Gastroesophageal sphincter (tissue), 4 donors: ENCODE results near the gene SOX15. TPM values are rescaled to one million over a fixed set of nuclear protein-coding genes. Genes with fewer than 3 reads are reported as not detected.

Experiments
- ATAC-seq: fragments of 150-250 bp; one replicate; pipeline ENCODE4 v1.9.1; 2016; ENCODE audit warnings: mild to moderate bottlenecking, moderate library complexity
- H3K27ac ChIP-seq, 4 donors: fragments of 200-600 bp; sonication (generic) in 3 of 4; 1 replicate in 3 of 4; 2 replicates in 1 of 4; pipeline ENCODE4 v1.5.1; 2016 to 2019
- H3K27me3 ChIP-seq: fragments of 200-600 bp; sonication (generic); one replicate; pipeline ENCODE4 v1.5.1; 2019
- H3K36me3 ChIP-seq, 2 donors: fragments of 200-600 bp; sonication (generic); one replicate each; pipeline ENCODE4 v1.5.1; 2019; ENCODE audit warnings: control low read depth in 1 of 2
- H3K4me1 ChIP-seq, 3 donors: fragments of 200-600 bp; sonication (generic); 1 replicate in 2 of 3; 2 replicates in 1 of 3; pipeline ENCODE4 v1.5.1; 2016 to 2019; ENCODE audit warnings: control low read depth in 2 of 3
- H3K4me3 ChIP-seq, 2 donors: fragments of 200-600 bp; sonication (generic); one replicate each; pipeline ENCODE4 v1.5.1; 2019; ENCODE audit warnings: mild to moderate bottlenecking in 1 of 2, moderate library complexity in 1 of 2
- H3K9me3 ChIP-seq, 3 donors: fragments of 200-600 bp; sonication (generic); one replicate each; pipeline ENCODE4 v1.5.1; 2017 to 2019; ENCODE audit warnings: control low read depth in 2 of 3
- CTCF ChIP-seq, 4 experiments: fragments of 200-600 bp in 2 of 4; fragments of 450-650 bp in 2 of 4; sonication (generic) in 1 of 4; IDR thresholded peaks; one replicate each; pipeline ENCODE4 v1.5.1; 2017 to 2019; ENCODE audit warnings: antibody characterized with exemption in 4 of 4, mild to moderate bottlenecking in 2 of 4, moderate library complexity in 2 of 4
- EP300 ChIP-seq: sonication (generic); formaldehyde crosslinking; IDR thresholded peaks from one replicate; pipeline ENCODE4 v1.6.1; 2017; ENCODE audit warnings: antibody characterized with exemption, mild to moderate bottlenecking
- POLR2A ChIP-seq, 2 donors: fragments of 450-650 bp; IDR thresholded peaks; one replicate each; pipeline ENCODE4 v1.6.1; 2017; ENCODE audit warnings: antibody characterized with exemption in 2 of 2, mild to moderate bottlenecking in 2 of 2, moderate library complexity in 1 of 2
- POLR2AphosphoS5 ChIP-seq: sonication (generic); formaldehyde crosslinking; IDR thresholded peaks from one replicate; pipeline ENCODE4 v1.6.1; 2017; ENCODE audit warnings: antibody characterized with exemption
- WGBS, 2 donors: methylation state at CpG; one replicate each; pipeline ENCODE4 v1.1.5; 2018; ENCODE audit warnings: low coverage in 1 of 2; 5-methylcytosine and 5-hydroxymethylcytosine counted together
- small RNA-seq, 4 donors: library from RNA; depleted of rRNA; stranded (forward); fragments of <200 nt; gene quantifications; one replicate each; pipeline ENCODE3, GENCODE V24; 2016
- total RNA-seq, 4 donors: library from RNA; depleted of rRNA; stranded (reverse); fragments of >200 nt; gene quantifications; one replicate each; pipeline ENCODE4 v1.1.0, GENCODE V29; 2016

The SOX15 gene
- total RNA-seq, 4 donors from 2014 or later, result 5.1 to 9.0 (median 5.9) TPM

- 83% methylated on average over 1 of the region's 9 CpGs; no CpG with 5 or more reads in 1 of the 2 donors for WGBS, 2 donors
- no peak for ATAC-seq
- H3K27ac ChIP-seq, result no peak overlapping the region
- no peak overlapping the region for H3K4me3 ChIP-seq
- H3K36me3 ChIP-seq, result no peaks in the 10 kb centered on the region
- TF ChIP-seq POLR2AphosphoS5 (no peak), EP300 (no peak), CTCF (IDR thresholded peaks at IDR 0.05) (no peak), POLR2A (IDR thresholded peaks at IDR 0.05) (no peak)
- H3K9me3 ChIP-seq, result peaks cover 0 to 7% (median 0%) of the 10 kb centered on the region in 3 donors
- peaks cover 5% of the 10 kb centered on the region for H3K27me3 ChIP-seq
- H3K4me1 ChIP-seq, result no peaks in the 10 kb centered on the region
Observed at GRCh38 chr17:7541074-7541621, 48.7 kb downstream of the SOX15 start.

GRCh38 chr17:7538891-7539545, 50.9 kb downstream of the SOX15 start:
- Histone ChIP-seq H3K27me3 (peaks cover 5% of the 10 kb centered on the region), H3K36me3 (no peaks in the 10 kb centered on the region), H3K4me3 (no peak overlapping the region), H3K9me3 (peaks cover 0 to 7% (median 0%) of the 10 kb centered on the region in 3 donors), H3K27ac (no peak overlapping the region), H3K4me1 (no peaks in the 10 kb centered on the region)
- TF ChIP-seq POLR2A (IDR thresholded peaks at IDR 0.05), result no peak
- no peak for TF ChIP-seq POLR2AphosphoS5
- no peak for TF ChIP-seq EP300
- no peak for TF ChIP-seq CTCF (IDR thresholded peaks at IDR 0.05)
- ATAC-seq, result no peak
- 20 to 29% methylated on average over 1 to 2 of the region's 11 CpGs for WGBS, 2 donors

Small RNA genes within 50 kb of the gene (small RNA-seq; reads per million reads assigned to genes)
- gene CD68 (0 reads per million in 4 donors), gene SNORA48 (0 reads per million in 4 donors), gene SNORD10 (0 reads per million in 4 donors)

Other genes starting within 250 kb of the SOX15 start
- gene KCTD11, start 237.9 kb downstream of the SOX15 start, total RNA-seq, result 10 to 100 TPM in 2 of 4 donors, 1 to 10 TPM in 2; 8.8 to 16.9 (median 10.3) TPM
- not detected for gene TMEM95, start 234.9 kb downstream of the SOX15 start, total RNA-seq
- gene TNK1, start 209.0 kb downstream of the SOX15 start, total RNA-seq, result 1 to 10 TPM; 2.0 to 4.4 (median 3.5) TPM
- gene PLSCR3, start 195.6 kb downstream of the SOX15 start, total RNA-seq, result 10 to 100 TPM; 16.8 to 38.1 (median 17.7) TPM
- 10 to 100 TPM; 31.1 to 66.6 (median 57.8) TPM for gene TMEM256, start 186.0 kb downstream of the SOX15 start, total RNA-seq
- 10 to 100 TPM in 3 of 4 donors, 1 to 10 TPM in 1; 9.9 to 28.4 (median 14.4) TPM for gene NLGN2, start 182.2 kb downstream of the SOX15 start, total RNA-seq
- gene SPEM1, start 169.8 kb downstream of the SOX15 start, total RNA-seq, result not detected
- gene SPEM2, start 164.5 kb downstream of the SOX15 start, total RNA-seq, result not detected
- gene SPEM3, start 161.2 kb downstream of the SOX15 start, total RNA-seq, result under 1 TPM in 1 of 4 donors, not detected in 3; 0.08 TPM
- 1 to 10 TPM; 1.3 to 5.6 (median 2.4) TPM for gene TMEM102, start 154.7 kb downstream of the SOX15 start, total RNA-seq
- gene FGF11, start 150.6 kb downstream of the SOX15 start, total RNA-seq, result 1 to 10 TPM in 1 of 4 donors, under 1 TPM in 2, not detected in 1; 0.13 to 1.0 (median 0.42) TPM
- gene CHRNB1, start 145.0 kb downstream of the SOX15 start, total RNA-seq, result 10 to 100 TPM in 1 of 4 donors, 1 to 10 TPM in 3; 4.7 to 12.1 (median 8.1) TPM
- gene ZBTB4, start 110.5 kb downstream of the SOX15 start, total RNA-seq, result 100 to 1,000 TPM in 1 of 4 donors, 10 to 100 TPM in 3; 68.4 to 115 (median 80.2) TPM
- not detected for gene SLC35G6, start 108.6 kb downstream of the SOX15 start, total RNA-seq
- 10 to 100 TPM; 41.0 to 55.3 (median 47.3) TPM for gene POLR2A, start 105.7 kb downstream of the SOX15 start, total RNA-seq
- gene TNFSF12, start 41.0 kb downstream of the SOX15 start, total RNA-seq, result 100 to 1,000 TPM in 1 of 4 donors, 10 to 100 TPM in 3; 61.1 to 108 (median 84.7) TPM
- gene TNFSF13, start 31.3 kb downstream of the SOX15 start, total RNA-seq, result 10 to 100 TPM; 14.5 to 47.1 (median 27.2) TPM
- gene SENP3, start 28.2 kb downstream of the SOX15 start, total RNA-seq, result 10 to 100 TPM; 68.3 to 94.7 (median 79.6) TPM
- 10 to 100 TPM in 3 of 4 donors, 1 to 10 TPM in 1; 7.9 to 83.1 (median 46.1) TPM for gene CD68, start 10.5 kb downstream of the SOX15 start, total RNA-seq
- 10 to 100 TPM; 38.1 to 66.5 (median 51.2) TPM for gene MPDU1, start 6.2 kb downstream of the SOX15 start, total RNA-seq
- 10 to 100 TPM; 39.3 to 54.6 (median 47.4) TPM for gene FXR2, start 24.8 kb upstream of the SOX15 start, total RNA-seq
- gene SAT2, start 37.7 kb upstream of the SOX15 start, total RNA-seq, result 10 to 100 TPM; 50.6 to 72.3 (median 62.3) TPM
- gene SHBG, start 40.0 kb upstream of the SOX15 start, total RNA-seq, result 1 to 10 TPM in 1 of 4 donors, under 1 TPM in 1, not detected in 2; 0.40 to 3.0 TPM
- gene ATP1B2, start 60.8 kb upstream of the SOX15 start, total RNA-seq, result 1 to 10 TPM in 3 of 4 donors, under 1 TPM in 1; 0.77 to 3.6 (median 2.3) TPM
- gene TP53, start 97.4 kb upstream of the SOX15 start, total RNA-seq, result 10 to 100 TPM; 14.7 to 16.3 (median 15.6) TPM
- 1 to 10 TPM; 2.8 to 4.7 (median 3.9) TPM for gene WRAP53, start 98.4 kb upstream of the SOX15 start, total RNA-seq
- gene EFNB3, start 115.1 kb upstream of the SOX15 start, total RNA-seq, result under 1 TPM in 2 of 4 donors, not detected in 2; 0.27 to 0.52 TPM
- under 1 TPM in 2 of 4 donors, not detected in 2; 0.08 to 0.31 TPM for gene DNAH2, start 127.7 kb upstream of the SOX15 start, total RNA-seq
- gene KDM6B, start 244.1 kb upstream of the SOX15 start, total RNA-seq, result 10 to 100 TPM in 3 of 4 donors, 1 to 10 TPM in 1; 5.7 to 16.2 (median 15.6) TPM